ENCODE measurements around the gene SESN1. TPM values are rescaled to one million over a fixed set of nuclear protein-coding genes. Genes with fewer than 3 reads are reported as not detected.

The SESN1 gene
- total RNA-seq, 1 donor from 2014 or later: 27.3 TPM

DNA sequence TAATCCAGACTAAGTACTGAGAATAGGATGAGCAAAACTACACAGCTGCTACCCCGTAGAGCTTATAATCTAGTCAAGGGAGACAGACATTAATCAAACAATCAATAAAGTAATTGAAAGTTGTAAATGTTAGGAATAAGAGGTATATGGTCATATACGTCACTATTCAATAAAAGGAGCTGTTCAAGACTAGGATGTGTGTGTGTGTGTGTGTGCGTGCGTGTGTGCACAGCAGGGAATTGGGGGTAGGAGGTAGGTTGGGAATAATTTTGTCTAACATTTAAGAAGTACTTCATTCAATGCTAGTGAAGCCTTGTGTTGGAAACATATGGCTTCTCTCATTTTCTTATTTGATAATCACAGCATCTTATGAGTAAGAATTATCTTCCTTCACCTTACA is 41.8 kb downstream of the SESN1 start:
- Histone ChIP-seq H3K4me2 (ENCODE audit: low read length) (no peak overlapping the region), H3K4me1 (ENCODE audit: insufficient read depth, low read length) (no peaks in the 10 kb centered on the region)
- no peak for FAIRE-seq

DNA sequence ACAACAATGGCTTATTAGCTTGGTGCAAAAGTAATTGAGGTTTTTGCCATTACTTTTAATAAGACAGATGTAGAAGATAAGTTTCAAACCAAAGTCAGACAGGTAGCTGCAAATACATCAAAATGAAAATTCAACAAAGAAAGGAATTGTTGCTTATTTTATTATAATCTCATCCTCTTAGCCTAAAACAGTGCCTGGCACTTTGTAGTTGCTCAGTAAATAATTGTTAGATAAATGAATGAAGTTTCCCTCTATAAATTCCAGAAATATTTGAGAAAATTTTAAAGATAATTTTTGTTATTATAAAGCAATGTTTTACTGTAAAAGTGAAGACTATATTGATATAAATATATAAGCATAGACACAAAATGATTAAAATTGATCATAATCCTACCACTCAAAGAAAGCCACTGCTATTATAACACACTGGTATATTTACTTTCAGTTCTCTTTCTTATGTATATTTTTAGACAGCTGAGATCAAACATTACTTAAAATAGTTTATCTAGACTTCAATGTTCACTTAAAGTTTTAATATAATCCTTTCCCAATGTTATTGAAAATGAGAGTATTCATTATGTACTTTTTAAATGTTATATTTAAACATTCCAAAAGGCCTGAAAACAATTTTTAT is 42.5 kb downstream of the SESN1 start:
- Histone ChIP-seq H3K4me2 (ENCODE audit: low read length) (no peak overlapping the region), H3K79me2 (ENCODE audit: insufficient read depth, low read length) (no peaks in the 10 kb centered on the region), H3K27me3 (ENCODE audit: insufficient read depth, low read length) (no peaks in the 10 kb centered on the region), H3K4me1 (ENCODE audit: insufficient read depth, low read length) (no peaks in the 10 kb centered on the region), H4K20me1 (ENCODE audit: insufficient read depth, low read length) (no peaks in the 10 kb centered on the region), H3K4me3 (ENCODE audit: insufficient read depth, low read depth, low read length) (no peak overlapping the region), H3K9ac (ENCODE audit: low read length) (no peak overlapping the region), H3K27ac (ENCODE audit: low read depth, low read length) (no peak overlapping the region), H2AFZ (ENCODE audit: low read depth, low read length) (no peak overlapping the region), H3K36me3 (ENCODE audit: insufficient read depth, low read length) (no peaks in the 10 kb centered on the region), H3K9me3 (ENCODE audit: insufficient read depth, low read depth, low read length) (no peaks in the 10 kb centered on the region)
- Mint-ChIP-seq H3K27me3 (ENCODE audit: low read depth, unreplicated experiment) (no peaks in the 10 kb centered on the region), H3K27ac (ENCODE audit: unreplicated experiment) (no peak overlapping the region), H3K4me3 (ENCODE audit: unreplicated experiment) (no peak overlapping the region), H3K4me1 (ENCODE audit: low read depth, unreplicated experiment) (peaks cover 24% of the 10 kb centered on the region), H3K9me3 (ENCODE audit: unreplicated experiment) (no peaks in the 10 kb centered on the region), H3K36me3 (ENCODE audit: low read depth, unreplicated experiment) (no peaks in the 10 kb centered on the region)
- FAIRE-seq (no peak), DNase-seq (ENCODE audit: low read depth) (no peak)
- no peak for TF ChIP-seq EZH2 (IDR thresholded peaks at IDR 0.05; ENCODE audit: insufficient read depth, low read length)
- TF ChIP-seq, protein P1, sequence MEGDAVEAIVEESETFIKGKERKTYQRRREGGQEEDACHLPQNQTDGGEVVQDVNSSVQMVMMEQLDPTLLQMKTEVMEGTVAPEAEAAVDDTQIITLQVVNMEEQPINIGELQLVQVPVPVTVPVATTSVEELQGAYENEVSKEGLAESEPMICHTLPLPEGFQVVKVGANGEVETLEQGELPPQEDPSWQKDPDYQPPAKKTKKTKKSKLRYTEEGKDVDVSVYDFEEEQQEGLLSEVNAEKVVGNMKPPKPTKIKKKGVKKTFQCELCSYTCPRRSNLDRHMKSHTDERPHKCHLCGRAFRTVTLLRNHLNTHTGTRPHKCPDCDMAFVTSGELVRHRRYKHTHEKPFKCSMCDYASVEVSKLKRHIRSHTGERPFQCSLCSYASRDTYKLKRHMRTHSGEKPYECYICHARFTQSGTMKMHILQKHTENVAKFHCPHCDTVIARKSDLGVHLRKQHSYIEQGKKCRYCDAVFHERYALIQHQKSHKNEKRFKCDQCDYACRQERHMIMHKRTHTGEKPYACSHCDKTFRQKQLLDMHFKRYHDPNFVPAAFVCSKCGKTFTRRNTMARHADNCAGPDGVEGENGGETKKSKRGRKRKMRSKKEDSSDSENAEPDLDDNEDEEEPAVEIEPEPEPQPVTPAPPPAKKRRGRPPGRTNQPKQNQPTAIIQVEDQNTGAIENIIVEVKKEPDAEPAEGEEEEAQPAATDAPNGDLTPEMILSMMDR (IDR thresholded peaks at IDR 0.05; ENCODE audit: insufficient read depth, low read depth, low read length): no peak

More for the DNA sequence above, 41.8 kb downstream of the SESN1 start:
- TF ChIP-seq EZH2 (IDR thresholded peaks at IDR 0.05; ENCODE audit: insufficient read depth, low read length): no peak
- TF ChIP-seq, protein P1 (IDR thresholded peaks at IDR 0.05; ENCODE audit: insufficient read depth, low read depth, low read length): no peak
- Mint-ChIP-seq H3K27ac (ENCODE audit: unreplicated experiment) (no peak overlapping the region), H3K4me1 (ENCODE audit: low read depth, unreplicated experiment) (peaks cover 24% of the 10 kb centered on the region), H3K9me3 (ENCODE audit: unreplicated experiment) (no peaks in the 10 kb centered on the region), H3K4me3 (ENCODE audit: unreplicated experiment) (no peak overlapping the region), H3K36me3 (ENCODE audit: low read depth, unreplicated experiment) (no peaks in the 10 kb centered on the region), H3K27me3 (ENCODE audit: low read depth, unreplicated experiment) (no peaks in the 10 kb centered on the region)
- H2AFZ ChIP-seq (ENCODE audit: low read depth, low read length): no peak overlapping the region
- no peaks in the 10 kb centered on the region for H4K20me1 ChIP-seq (ENCODE audit: insufficient read depth, low read length)
- no peaks in the 10 kb centered on the region for H3K27me3 ChIP-seq (ENCODE audit: insufficient read depth, low read length)
- no peaks in the 10 kb centered on the region for H3K9me3 ChIP-seq (ENCODE audit: insufficient read depth, low read depth, low read length)
- no peak overlapping the region for H3K4me3 ChIP-seq (ENCODE audit: insufficient read depth, low read depth, low read length)
- H3K9ac ChIP-seq (ENCODE audit: low read length): no peak overlapping the region
- H3K27ac ChIP-seq (ENCODE audit: low read depth, low read length): no peak overlapping the region
- no peak for DNase-seq (ENCODE audit: low read depth)
- no peaks in the 10 kb centered on the region for H3K36me3 ChIP-seq (ENCODE audit: insufficient read depth, low read length)
- H3K79me2 ChIP-seq (ENCODE audit: insufficient read depth, low read length): no peaks in the 10 kb centered on the region

DNA sequence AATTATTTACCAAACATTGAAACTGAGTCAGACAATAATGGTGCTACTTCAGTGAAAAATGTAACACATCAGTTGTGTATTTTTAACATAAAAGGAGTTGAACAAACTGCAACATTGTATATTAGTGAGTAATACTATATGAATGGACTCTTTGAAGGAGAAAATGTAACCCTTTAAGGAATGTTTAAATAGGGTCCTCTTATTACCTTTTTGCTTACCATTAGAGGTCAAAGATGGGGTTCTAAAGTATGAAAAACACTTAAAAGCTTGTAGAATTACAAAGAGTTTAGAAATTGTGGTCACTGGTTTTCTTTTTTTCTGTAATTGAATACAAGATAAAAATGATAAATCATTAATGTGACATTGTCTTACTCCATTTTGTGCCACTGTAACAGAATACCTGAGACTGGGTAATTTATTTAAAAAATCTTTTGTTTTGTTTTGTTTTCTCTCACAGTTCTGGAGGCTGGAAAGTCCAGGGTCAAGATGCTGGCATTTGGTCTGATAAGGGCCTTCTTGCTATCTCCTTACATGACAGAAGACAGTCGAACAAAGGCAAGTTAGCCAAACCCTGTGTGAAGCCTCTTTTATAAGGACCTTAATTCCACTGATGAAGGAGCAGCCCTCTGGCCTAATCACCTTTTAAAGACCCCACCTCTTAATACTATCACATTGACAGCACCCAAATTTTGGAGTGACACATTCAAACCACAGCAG is 43.2 kb downstream of the SESN1 start:
- no peaks in the 10 kb centered on the region for H3K79me2 ChIP-seq (ENCODE audit: insufficient read depth, low read length)
- TF ChIP-seq EZH2 (IDR thresholded peaks at IDR 0.05; ENCODE audit: insufficient read depth, low read length): no peak
- TF ChIP-seq, protein P1 (IDR thresholded peaks at IDR 0.05; ENCODE audit: insufficient read depth, low read depth, low read length): no peak
- H3K4me1 ChIP-seq (ENCODE audit: insufficient read depth, low read length): no peaks in the 10 kb centered on the region
- Mint-ChIP-seq H3K4me1 (ENCODE audit: low read depth, unreplicated experiment) (peaks cover 24% of the 10 kb centered on the region), H3K4me3 (ENCODE audit: unreplicated experiment) (no peak overlapping the region), H3K27ac (ENCODE audit: unreplicated experiment) (no peak overlapping the region), H3K9me3 (ENCODE audit: unreplicated experiment) (no peaks in the 10 kb centered on the region), H3K27me3 (ENCODE audit: low read depth, unreplicated experiment) (no peaks in the 10 kb centered on the region), H3K36me3 (ENCODE audit: low read depth, unreplicated experiment) (no peaks in the 10 kb centered on the region)
- H2AFZ ChIP-seq (ENCODE audit: low read depth, low read length): no peak overlapping the region
- no peaks in the 10 kb centered on the region for H3K27me3 ChIP-seq (ENCODE audit: insufficient read depth, low read length)
- no peak overlapping the region for H3K4me3 ChIP-seq (ENCODE audit: insufficient read depth, low read depth, low read length)
- no peaks in the 10 kb centered on the region for H3K36me3 ChIP-seq (ENCODE audit: insufficient read depth, low read length)
- FAIRE-seq: no peak
- no peak overlapping the region for H3K27ac ChIP-seq (ENCODE audit: low read depth, low read length)
- H3K4me2 ChIP-seq (ENCODE audit: low read length): no peak overlapping the region
- no peak overlapping the region for H3K9ac ChIP-seq (ENCODE audit: low read length)
- DNase-seq (ENCODE audit: low read depth): peak; percentile 58
- H3K9me3 ChIP-seq (ENCODE audit: insufficient read depth, low read depth, low read length): no peaks in the 10 kb centered on the region
- H4K20me1 ChIP-seq (ENCODE audit: insufficient read depth, low read length): no peaks in the 10 kb centered on the region

Data from astrocyte (in vitro differentiated cells and primary cell).